WI38 (cell line): Measurements from ENCODE around the gene RCHY1.

Experiments
- H3K4me3 ChIP-seq: 2 replicates; pipeline ENCODE4 v1.5.1; 2011; ENCODE audit warnings: low read depth, mild to moderate bottlenecking, control low read depth, low read length
- CTCF ChIP-seq: IDR thresholded peaks from 2 replicates; pipeline ENCODE4 v1.5.1; 2012; ENCODE audit warnings: low read depth, mild to moderate bottlenecking, control low read depth, low read length

RCHY1 gene

GRCh38 chr4:75514131-75514948 lies at the start of gene RCHY1, which contains the start of gene THAP6:
RCHY1 (minus strand) TSS chr4:75514403; CDS start chr4:75514286, 117 bp downstream.
THAP6 (plus strand) TSS chr4:75514473; CDS start chr4:75515453, 980 bp downstream.
- TF ChIP-seq CTCF = no peak

GRCh38 chr4:75561789-75562188 lies 47.6 kb upstream of the RCHY1 start:
- no peak for TF ChIP-seq CTCF
- H3K4me3 ChIP-seq = no peak overlapping the region

More at GRCh38 chr4:75514131-75514948, at the start of gene RCHY1, which contains the start of gene THAP6:
- peak within 1 kb of the TSS; percentile 92 for H3K4me3 ChIP-seq

- H3K4me3 ChIP-seq = no peak overlapping the region
- TF ChIP-seq CTCF = no peak
Measured at GRCh38 chr4:75557696-75558095, 43.5 kb upstream of the RCHY1 start.

GRCh38 chr4:75555294-75556164 lies 41.3 kb upstream of the RCHY1 start, which contains the start of gene ODAPH:
ODAPH (plus strand) TSS chr4:75556066; CDS start chr4:75556083, 17 bp downstream.
- TF ChIP-seq CTCF = no peak
- H3K4me3 ChIP-seq = no peak within 1 kb of the TSS

GRCh38 chr4:75552452-75552851 lies 38.2 kb upstream of the RCHY1 start:
- no peak for TF ChIP-seq CTCF
- H3K4me3 ChIP-seq = no peak overlapping the region

- H3K4me3 ChIP-seq = no peak overlapping the region
- TF ChIP-seq CTCF = no peak
Measured at GRCh38 chr4:75549019-75549418, 34.8 kb upstream of the RCHY1 start.
